GM23248 (cell line): ENCODE measurements around the gene PIK3R5. TPM values are rescaled to one million over a fixed set of nuclear protein-coding genes. Genes with fewer than 3 reads are reported as not detected.

ENCODE experiments used
- DNase-seq: peaks from one replicate; pipeline ENCODE4 v3.0.0-alpha.2; 2015
- H2AFZ ChIP-seq: fragments of 200-600 bp; sonication (generic); 2 replicates; pipeline ENCODE4 v1.6.1; 2016; ENCODE audit warnings: antibody characterized with exemption
- H3F3A ChIP-seq: fragments of 200-600 bp; sonication (generic); 2 replicates; pipeline ENCODE4 v1.6.1; 2016; ENCODE audit warnings: mild to moderate bottlenecking, antibody characterized with exemption, mixed run types; ENCODE audit not compliant: insufficient read depth
- H3K27ac ChIP-seq: fragments of 200-600 bp; sonication (generic); 2 replicates; pipeline ENCODE4 v1.5.1; 2016; ENCODE audit warnings: mild to moderate bottlenecking
- H3K27me3 ChIP-seq: fragments of 200-600 bp; sonication (generic); replicated peaks from 2 replicates; pipeline ENCODE4 v1.6.1; 2016; ENCODE audit warnings: mild to moderate bottlenecking; ENCODE audit not compliant: insufficient read depth
- H3K36me3 ChIP-seq: fragments of 200-600 bp; sonication (generic); 2 replicates; pipeline ENCODE4 v1.6.1; 2016; ENCODE audit warnings: low read depth, mild to moderate bottlenecking
- H3K4me1 ChIP-seq: fragments of 200-600 bp; sonication (generic); 2 replicates; pipeline ENCODE4 v1.6.1; 2016; ENCODE audit warnings: mild to moderate bottlenecking; ENCODE audit not compliant: insufficient read depth
- H3K4me2 ChIP-seq: fragments of 200-600 bp; sonication (generic); one replicate; pipeline ENCODE4 v1.6.1; 2016; ENCODE audit warnings: mild to moderate bottlenecking; ENCODE audit not compliant: unreplicated experiment
- H3K4me3 ChIP-seq: fragments of 200-600 bp; sonication (generic); 2 replicates; pipeline ENCODE4 v1.5.1; 2016; ENCODE audit warnings: mild to moderate bottlenecking
- H3K79me2 ChIP-seq: fragments of 200-600 bp; sonication (generic); 2 replicates; pipeline ENCODE4 v1.6.1; 2016; ENCODE audit warnings: mild to moderate bottlenecking; ENCODE audit not compliant: insufficient read depth
- H3K9ac ChIP-seq: fragments of 200-600 bp; sonication (generic); 2 replicates; pipeline ENCODE4 v1.6.1; 2016; ENCODE audit warnings: mild to moderate bottlenecking
- H3K9me2 ChIP-seq: fragments of 200-600 bp; sonication (generic); 2 replicates; pipeline ENCODE4 v1.6.1; 2016; ENCODE audit warnings: mixed run types, mild to moderate bottlenecking, moderate library complexity; ENCODE audit not compliant: insufficient read depth
- H3K9me3 ChIP-seq: fragments of 200-600 bp; sonication (generic); one replicate; pipeline ENCODE4 v1.6.1; 2017; ENCODE audit warnings: low read depth
- H4K20me1 ChIP-seq: fragments of 200-600 bp; sonication (generic); 2 replicates; pipeline ENCODE4 v1.6.0; 2016; ENCODE audit not compliant: insufficient read depth
- EZH2 ChIP-seq: fragments of 200-600 bp; sonication (generic); IDR thresholded peaks from 2 replicates; pipeline ENCODE4 v1.6.1; 2018; ENCODE audit warnings: antibody characterized with exemption, mild to moderate bottlenecking; ENCODE audit not compliant: insufficient read depth, poor library complexity, severe bottlenecking
- EZH2phosphoT487 ChIP-seq: fragments of 200-600 bp; sonication (generic); IDR thresholded peaks from 2 replicates; pipeline ENCODE4 v1.6.1; 2018; ENCODE audit warnings: antibody characterized with exemption, moderate library complexity, mild to moderate bottlenecking, low read depth; ENCODE audit not compliant: insufficient read depth
- WGBS, 2 experiments: methylation state at CpG; one replicate each; pipeline ENCODE4 v1.1.6; 2015 to 2017; ENCODE audit warnings: low lambda C conversion rate in 2 of 2, low coverage in 1 of 2; ENCODE audit errors: missing lambda C conversion rate in 2 of 2; 5-methylcytosine and 5-hydroxymethylcytosine counted together
- in situ Hi-C: fragments of 300-500 bp; cut with MboI; formaldehyde crosslinking; loops from 2 replicates; pipeline ENCODE4 v1.15.0; 2020
- polyA plus RNA-seq: library from polyadenylated mRNA; unstranded; fragments of >200 nt; fragmentation: Nextera tagmentation; extraction: Ambion mirVana; gene quantifications from 2 replicates; pipeline ENCODE4 v1.2.1, GENCODE V29; 2016
- total RNA-seq: library from RNA; depleted of rRNA; stranded (reverse); fragments of >200 nt; shearing (Covaris generic); gene quantifications from 2 replicates; pipeline ENCODE4 v1.2.3, GENCODE V29; 2014

Gene PIK3R5
- total and polyA plus RNA-seq, 2 experiments from 2014 or later: 0.11 TPM; not detected in 1

DNA sequence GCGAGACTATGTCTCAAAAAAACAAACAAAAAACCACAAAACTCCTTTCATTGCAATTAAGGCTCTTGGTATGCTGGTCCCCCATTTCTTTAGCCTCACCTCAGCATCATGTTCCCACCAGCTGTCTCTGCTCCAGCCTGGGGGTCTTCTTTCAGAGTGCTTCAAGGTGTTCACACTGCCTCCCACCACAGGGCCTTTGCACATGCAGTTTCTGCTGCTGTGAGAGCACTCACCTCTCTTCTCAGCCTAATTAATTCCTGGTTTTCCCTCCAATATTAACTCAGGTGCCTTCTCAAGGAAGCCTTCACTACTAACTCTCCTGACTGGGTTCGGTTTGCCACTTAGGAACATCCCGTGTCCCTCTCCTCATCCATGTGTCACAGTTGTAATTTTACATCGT, 82.2 kb downstream of the PIK3R5 start:
- DNase-seq: no peak
- Histone ChIP-seq H3K9ac (no peak overlapping the region), H3K27ac (no peak overlapping the region), H3K4me1 (no peaks in the 10 kb centered on the region), H2AFZ (no peak overlapping the region), H3K36me3 (no peaks in the 10 kb centered on the region), H4K20me1 (no peaks in the 10 kb centered on the region), H3K9me3 (no peaks in the 10 kb centered on the region), H3F3A (no peaks in the 10 kb centered on the region), H3K27me3 (no peaks in the 10 kb centered on the region), H3K9me2 (no peaks in the 10 kb centered on the region), H3K4me2 (no peak overlapping the region), H3K4me3 (no peak overlapping the region), H3K79me2 (no peaks in the 10 kb centered on the region)
- in situ Hi-C loops: no loop called here
- no peak for TF ChIP-seq EZH2phosphoT487
- no peak for TF ChIP-seq EZH2
- 74 to 85% methylated on average over 4 of the region's 4 CpGs for WGBS, 2 experiments

GRCh38 chr17:8881606-8882005, 83.9 kb downstream of the PIK3R5 start:
- Histone ChIP-seq H4K20me1 (no peaks in the 10 kb centered on the region), H2AFZ (no peak overlapping the region), H3K79me2 (no peaks in the 10 kb centered on the region), H3K36me3 (no peaks in the 10 kb centered on the region), H3K9me2 (no peaks in the 10 kb centered on the region), H3K9me3 (no peaks in the 10 kb centered on the region), H3K27me3 (no peaks in the 10 kb centered on the region), H3K9ac (no peak overlapping the region), H3F3A (no peaks in the 10 kb centered on the region), H3K4me2 (no peak overlapping the region), H3K4me3 (no peak overlapping the region), H3K4me1 (peaks cover 3% of the 10 kb centered on the region; the same call in 1 of the 2 replicates), H3K27ac (no peak overlapping the region)
- 77 to 81% methylated on average over 7 of the region's 7 CpGs for WGBS, 2 experiments
- no peak for TF ChIP-seq EZH2
- no peak for TF ChIP-seq EZH2phosphoT487
- no peak for DNase-seq
- in situ Hi-C loops: no loop called here

DNA sequence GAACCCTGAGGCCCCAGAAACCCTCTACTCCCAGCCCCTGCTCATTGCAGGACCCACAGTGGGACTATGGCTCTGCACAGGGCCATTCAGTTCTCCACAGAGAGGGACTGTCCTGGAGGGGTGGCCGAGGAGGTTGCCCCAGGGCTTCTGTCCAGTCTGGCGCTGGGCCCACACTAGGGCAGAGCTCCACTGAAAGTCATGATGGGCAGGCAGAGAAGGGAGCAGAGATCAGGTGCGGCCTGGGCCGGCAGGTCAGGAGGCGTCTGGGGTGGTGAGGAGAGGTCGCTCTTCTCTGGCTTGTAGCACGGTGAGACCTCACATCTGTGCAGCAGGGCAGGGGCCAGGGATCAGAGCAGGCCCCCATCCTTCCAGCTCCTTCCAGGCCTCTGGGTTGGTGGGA, 85.0 kb downstream of the PIK3R5 start:
- no peak overlapping the region for H3K9ac ChIP-seq
- no peaks in the 10 kb centered on the region for H3K79me2 ChIP-seq
- no peak overlapping the region for H3K27ac ChIP-seq
- no peak overlapping the region for H3K4me3 ChIP-seq
- DNase-seq: no peak
- no peak overlapping the region for H2AFZ ChIP-seq
- H3K4me1 ChIP-seq: peaks cover 12% of the 10 kb centered on the region; the same call in 1 of the 2 replicates
- 72 to 76% methylated on average over 7 of the region's 7 CpGs for WGBS, 2 experiments
- in situ Hi-C loops: no loop called here
- H3K4me2 ChIP-seq: no peak overlapping the region
- TF ChIP-seq EZH2phosphoT487: no peak
- TF ChIP-seq EZH2: no peak
- H3F3A ChIP-seq: no peaks in the 10 kb centered on the region
- H4K20me1 ChIP-seq: no peaks in the 10 kb centered on the region
- no peaks in the 10 kb centered on the region for H3K9me3 ChIP-seq
- no peaks in the 10 kb centered on the region for H3K9me2 ChIP-seq
- no peaks in the 10 kb centered on the region for H3K36me3 ChIP-seq
- no peaks in the 10 kb centered on the region for H3K27me3 ChIP-seq

DNA sequence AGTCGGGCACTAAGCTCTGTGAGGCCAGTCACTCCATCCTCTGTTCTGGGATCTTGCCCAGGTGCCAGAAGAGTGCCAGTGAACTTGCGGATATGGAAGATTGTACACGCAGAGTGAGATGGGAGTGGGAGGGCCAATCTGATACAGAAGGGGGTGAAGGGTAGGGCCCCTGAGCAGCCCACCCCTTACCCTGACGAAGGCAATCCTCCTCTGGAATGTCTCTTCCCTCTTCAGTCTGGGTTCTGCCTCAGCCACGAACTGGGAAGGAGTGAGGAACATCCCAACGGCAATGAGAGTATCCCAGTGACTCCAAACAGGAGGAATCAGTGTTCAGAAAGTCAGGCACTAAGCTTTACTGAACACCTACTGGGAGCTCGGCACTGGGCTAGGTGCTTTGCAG, 86.1 kb downstream of the PIK3R5 start:
- DNase-seq: no peak
- in situ Hi-C loops: no loop called here
- WGBS, 2 experiments: 61 to 68% methylated on average over 7 of the region's 7 CpGs

GRCh38 chr17:8877984-8878383, 87.5 kb downstream of the PIK3R5 start:
- TF ChIP-seq EZH2 (no peak), EZH2phosphoT487 (no peak)
- Histone ChIP-seq H3K4me2 (no peak overlapping the region), H3K79me2 (no peaks in the 10 kb centered on the region), H3K9me2 (no peaks in the 10 kb centered on the region), H3K4me3 (no peak overlapping the region), H2AFZ (no peak overlapping the region), H3K27ac (no peak overlapping the region), H3K9ac (no peak overlapping the region), H3K36me3 (no peaks in the 10 kb centered on the region), H3K4me1 (peaks cover 12% of the 10 kb centered on the region; the same call in 1 of the 2 replicates), H3K27me3 (no peaks in the 10 kb centered on the region), H3K9me3 (no peaks in the 10 kb centered on the region), H3F3A (no peaks in the 10 kb centered on the region), H4K20me1 (no peaks in the 10 kb centered on the region)
- no peak for DNase-seq
- in situ Hi-C loops: no loop called here
- 39 to 45% methylated on average over 4 of the region's 4 CpGs for WGBS, 2 experiments

More for the DNA sequence above, 86.1 kb downstream of the PIK3R5 start:
- Histone ChIP-seq H3K4me2 (no peak overlapping the region), H3K9me3 (no peaks in the 10 kb centered on the region), H3K79me2 (no peaks in the 10 kb centered on the region), H3K4me1 (peaks cover 12% of the 10 kb centered on the region; the same call in 1 of the 2 replicates), H3F3A (no peaks in the 10 kb centered on the region), H3K4me3 (no peak overlapping the region), H3K9ac (no peak overlapping the region), H3K36me3 (no peaks in the 10 kb centered on the region), H3K27ac (no peak overlapping the region), H3K9me2 (no peaks in the 10 kb centered on the region), H4K20me1 (no peaks in the 10 kb centered on the region), H2AFZ (no peak overlapping the region), H3K27me3 (no peaks in the 10 kb centered on the region)
- TF ChIP-seq EZH2: no peak
- TF ChIP-seq EZH2phosphoT487: no peak
